B cell (primary cell): ENCODE data around the gene ZNF445. TPM values are rescaled to one million over a fixed set of nuclear protein-coding genes. Genes with fewer than 3 reads are reported as not detected.

ENCODE experiments used
- ATAC-seq: fragments of 200-7000 bp; cut with Tn5 transposase; one replicate; pipeline ENCODE4 v1.10.0; 2021; ENCODE audit warnings: low read depth, mild to moderate bottlenecking, moderate number of reproducible peaks, moderate library complexity
- CTCF ChIA-PET: fragments of 350-600 bp; sonication (Branson Sonifier 250); formaldehyde crosslinking; loops from one replicate; lab custom pipeline; 2021; ENCODE audit warnings: antibody characterized with exemption, inconsistent platforms; lab: Charles Lee
- POLR2A ChIA-PET: fragments of 350-600 bp; sonication (Branson Sonifier 250); formaldehyde crosslinking; loops from one replicate; lab custom pipeline; 2021; ENCODE audit warnings: antibody characterized with exemption; lab: Charles Lee
- DNase-seq: peaks from one replicate; pipeline ENCODE4 v3.0.0; 2013
- H2AFZ ChIP-seq: 2 replicates; pipeline ENCODE4 v1.6.1; 2012; ENCODE audit warnings: mild to moderate bottlenecking, low read depth, low read length; ENCODE audit not compliant: insufficient read depth, poor library complexity, severe bottlenecking
- H3K27ac ChIP-seq, 2 donors: 1 replicate in 1 of 2; 2 replicates in 1 of 2; pipeline ENCODE4 v1.5.1; 2012 to 2013; ENCODE audit warnings: low read length in 2 of 2, mild to moderate bottlenecking in 2 of 2, moderate library complexity in 1 of 2
- H3K27me3 ChIP-seq, 4 experiments: fragments of 200-600 bp in 1 of 4; sonication (generic) in 1 of 4; replicated peaks in 1 of 4; 1 replicate in 2 of 4; 2 replicates in 2 of 4; pipeline versions ENCODE4 v1.6.1 to v1.7.0; 2013 to 2016; ENCODE audit warnings: low read length in 3 of 4, mild to moderate bottlenecking in 2 of 4, mixed read lengths in 1 of 4, moderate library complexity in 1 of 4; ENCODE audit not compliant: insufficient read depth in 4 of 4, control insufficient read depth in 3 of 4; ENCODE audit errors: control extremely low read depth in 1 of 4
- H3K36me3 ChIP-seq, 2 experiments: replicated peaks in 1 of 2; 1 replicate in 1 of 2; 2 replicates in 1 of 2; pipeline versions ENCODE4 v1.6.1 to v1.7.1; 2013; ENCODE audit warnings: low read length in 1 of 2; ENCODE audit not compliant: insufficient read depth in 2 of 2, control insufficient read depth in 1 of 2; ENCODE audit errors: control extremely low read depth in 1 of 2, extremely low read depth in 1 of 2
- H3K4me1 ChIP-seq, 2 donors: fragments of 200-600 bp in 1 of 2; sonication (generic) in 1 of 2; 1 replicate in 1 of 2; 2 replicates in 1 of 2; pipeline versions ENCODE4 v1.5.1 to v1.6.1; 2013 to 2017; ENCODE audit warnings: low read length in 2 of 2; ENCODE audit not compliant: control insufficient read depth in 2 of 2, insufficient read depth in 2 of 2
- H3K4me2 ChIP-seq: replicated peaks from 2 replicates; pipeline ENCODE3; 2012; ENCODE audit warnings: mild to moderate bottlenecking, low read depth, low read length; ENCODE audit not compliant: poor library complexity, severe bottlenecking
- H3K4me3 ChIP-seq, 5 experiments: fragments of 200-600 bp in 1 of 5; sonication (generic) in 1 of 5; 1 replicate in 3 of 5; 2 replicates in 2 of 5; pipeline versions ENCODE4 v1.5.1 to v1.7.0; 2011 to 2016; ENCODE audit warnings: low read length in 4 of 5, mild to moderate bottlenecking in 4 of 5, low read depth in 2 of 5, control low read depth in 1 of 5, moderate library complexity in 1 of 5; ENCODE audit not compliant: insufficient read depth in 1 of 5; ENCODE audit errors: control extremely low read depth in 1 of 5, extremely low read depth in 1 of 5
- H3K79me2 ChIP-seq: fragments of 200-600 bp; sonication (generic); one replicate; pipeline ENCODE4 v1.6.0; 2016; ENCODE audit warnings: low read length; ENCODE audit not compliant: control insufficient read depth, insufficient read depth
- H3K9ac ChIP-seq: fragments of 200-600 bp; sonication (generic); 2 replicates; pipeline ENCODE4 v1.6.1; 2017; ENCODE audit warnings: mild to moderate bottlenecking, low read length, moderate library complexity
- H3K9me3 ChIP-seq, 3 donors: one replicate each; pipeline versions ENCODE4 v1.6.1 to v1.7.1; 2013; ENCODE audit warnings: low read length in 2 of 3; ENCODE audit not compliant: control insufficient read depth in 2 of 3, insufficient read depth in 1 of 3; ENCODE audit errors: control extremely low read depth in 1 of 3
- H4K20me1 ChIP-seq: 2 replicates; pipeline ENCODE4 v1.6.0; 2012; ENCODE audit warnings: mild to moderate bottlenecking, low read length; ENCODE audit not compliant: insufficient read depth, control insufficient read depth, poor library complexity, severe bottlenecking
- H3K27ac Mint-ChIP-seq: one replicate; pipeline ENCODE4 v1.8.0; 2021; ENCODE audit warnings: mixed read lengths
- H3K27me3 Mint-ChIP-seq: one replicate; pipeline ENCODE4 v1.8.0; 2021; ENCODE audit warnings: mixed read lengths
- H3K4me1 Mint-ChIP-seq: one replicate; pipeline ENCODE4 v1.8.0; 2021; ENCODE audit warnings: mixed read lengths
- H3K4me3 Mint-ChIP-seq: one replicate; pipeline ENCODE4 v1.8.0; 2021; ENCODE audit warnings: mixed read lengths
- H3K9me3 Mint-ChIP-seq: one replicate; pipeline ENCODE4 v1.8.0; 2022; ENCODE audit warnings: mixed read lengths; ENCODE audit not compliant: insufficient read depth
- EZH2 ChIP-seq: IDR thresholded peaks from 2 replicates; pipeline ENCODE4 v1.6.1; 2012; ENCODE audit warnings: borderline replicate concordance, low read depth, mild to moderate bottlenecking, moderate library complexity, low read length; ENCODE audit not compliant: insufficient read depth, poor library complexity, severe bottlenecking
- WGBS: methylation state at CpG from one replicate; pipeline ENCODE4 v1.1.5; 2013; ENCODE audit warnings: missing lambda C conversion rate; ENCODE audit not compliant: insufficient coverage; 5-methylcytosine and 5-hydroxymethylcytosine counted together
- intact Hi-C: fragments of 100-400 bp; cut with micrococcal nuclease; formaldehyde crosslinking; loops from one replicate; pipeline ENCODE4 v1.10.0; 2022
- polyA plus RNA-seq: library from polyadenylated mRNA; depleted of rRNA; stranded (reverse); fragments of >200 nt; gene quantifications from 2 replicates; pipeline ENCODE4 v1.2.3, GENCODE V29; 2012
- total RNA-seq, 2 donors: library from RNA; stranded (reverse); fragments of 120-200 nt in 1 of 2; gene quantifications; 1 replicate in 1 of 2; 2 replicates in 1 of 2; pipeline versions ENCODE4 v1.2.3 to v1.2.4, GENCODE V29; 2013 to 2022
- TF ChIP-seq, protein P1 (sequence below): fragments of 200-600 bp; IDR thresholded peaks from one replicate; pipeline ENCODE4 v1.8.0; 2022; ENCODE audit warnings: antibody characterized with exemption, mild to moderate bottlenecking

Gene ZNF445
- total and polyA plus RNA-seq, 2 donors (not counting 1 experiment from before 2014, with no cell fraction given): 2.6 to 29.7 TPM

DNA sequence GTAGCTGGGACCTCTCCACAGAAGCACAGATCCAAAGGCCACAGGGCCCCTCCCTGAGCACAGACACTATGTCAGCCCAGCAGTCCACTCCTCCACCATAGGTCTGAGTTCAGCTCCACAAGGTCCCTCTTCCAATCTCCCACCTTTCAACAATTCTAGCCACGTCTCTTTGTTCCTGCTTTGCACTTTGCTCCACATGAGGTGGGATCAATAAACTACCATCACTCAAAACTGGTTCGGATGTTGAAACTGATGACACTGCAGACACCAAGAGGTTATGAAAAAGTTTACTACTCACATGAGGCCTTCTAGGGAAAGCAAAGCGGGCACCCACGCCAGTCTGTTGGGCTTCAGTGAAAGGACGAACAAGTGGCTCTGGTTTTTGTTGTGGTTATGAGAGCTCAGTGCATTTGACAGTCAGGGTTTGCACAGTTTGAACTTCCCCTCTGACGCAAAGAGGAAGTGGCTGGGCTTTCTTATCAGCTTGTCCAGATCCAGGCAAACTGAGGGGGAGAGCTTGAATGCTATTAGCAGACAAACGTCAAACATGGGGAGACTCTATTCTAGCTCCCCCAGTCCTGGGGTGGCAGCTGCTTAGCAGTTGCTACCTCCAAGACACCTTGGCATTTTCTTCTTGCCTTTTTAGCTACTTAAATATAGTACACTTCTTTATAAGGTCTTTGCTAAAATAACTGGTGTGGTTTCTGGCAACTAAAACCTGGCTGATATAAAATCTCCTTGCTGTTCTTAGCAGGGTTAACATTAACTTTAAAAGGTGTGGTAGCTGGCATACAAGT lies 37.8 kb downstream of the ZNF445 start:
- Mint-ChIP-seq H3K27ac (peak overlapping the region; percentile 83), H3K27me3 (no peaks in the 10 kb centered on the region), H3K4me1 (peaks cover 20% of the 10 kb centered on the region), H3K9me3 (no peaks in the 10 kb centered on the region), H3K4me3 (peak overlapping the region; percentile 68)
- Histone ChIP-seq H3K4me3 (peak overlapping the region in 2 of 5 experiments; percentile 39 to 48), H3K27ac (peak overlapping the region; percentile 62 to 84), H2AFZ (peak overlapping the region; percentile 71), H3K4me1 (peaks cover 17 to 20% of the 10 kb centered on the region in 2 donors), H3K27me3 (no peaks in the 10 kb centered on the region), H4K20me1 (no peaks in the 10 kb centered on the region), H3K4me2 (peak overlapping the region; percentile 75), H3K36me3 (peaks cover 0 to 3% of the 10 kb centered on the region in 2 experiments), H3K79me2 (no peaks in the 10 kb centered on the region), H3K9ac (peak overlapping the region; percentile 49), H3K9me3 (no peaks in the 10 kb centered on the region)
- WGBS: 3% methylated on average over 5 of the region's 7 CpGs
- ATAC-seq (peak; percentile 92), DNase-seq (peak; percentile 82)
- TF ChIP-seq EZH2: no peak
- TF ChIP-seq, protein P1, sequence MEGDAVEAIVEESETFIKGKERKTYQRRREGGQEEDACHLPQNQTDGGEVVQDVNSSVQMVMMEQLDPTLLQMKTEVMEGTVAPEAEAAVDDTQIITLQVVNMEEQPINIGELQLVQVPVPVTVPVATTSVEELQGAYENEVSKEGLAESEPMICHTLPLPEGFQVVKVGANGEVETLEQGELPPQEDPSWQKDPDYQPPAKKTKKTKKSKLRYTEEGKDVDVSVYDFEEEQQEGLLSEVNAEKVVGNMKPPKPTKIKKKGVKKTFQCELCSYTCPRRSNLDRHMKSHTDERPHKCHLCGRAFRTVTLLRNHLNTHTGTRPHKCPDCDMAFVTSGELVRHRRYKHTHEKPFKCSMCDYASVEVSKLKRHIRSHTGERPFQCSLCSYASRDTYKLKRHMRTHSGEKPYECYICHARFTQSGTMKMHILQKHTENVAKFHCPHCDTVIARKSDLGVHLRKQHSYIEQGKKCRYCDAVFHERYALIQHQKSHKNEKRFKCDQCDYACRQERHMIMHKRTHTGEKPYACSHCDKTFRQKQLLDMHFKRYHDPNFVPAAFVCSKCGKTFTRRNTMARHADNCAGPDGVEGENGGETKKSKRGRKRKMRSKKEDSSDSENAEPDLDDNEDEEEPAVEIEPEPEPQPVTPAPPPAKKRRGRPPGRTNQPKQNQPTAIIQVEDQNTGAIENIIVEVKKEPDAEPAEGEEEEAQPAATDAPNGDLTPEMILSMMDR: no peak
- intact Hi-C loops: loop anchor here (2.0 kb wide), 1 partner anchor 37 kb away; the partner anchor contains the start of gene ZNF445
- ChIA-PET CTCF (interaction anchor here (0.5 to 1.4 kb wide), 4 partner anchors 102 to 1162 kb away, joined by 3 to 4 read pairs (median 4); partner anchors contain the start of gene TCAIM), POLR2A (interaction anchor here (1.0 kb wide), 1 partner anchor 101 kb away, joined by 3 read pairs; the partner anchor contains the start of gene TCAIM)

DNA sequence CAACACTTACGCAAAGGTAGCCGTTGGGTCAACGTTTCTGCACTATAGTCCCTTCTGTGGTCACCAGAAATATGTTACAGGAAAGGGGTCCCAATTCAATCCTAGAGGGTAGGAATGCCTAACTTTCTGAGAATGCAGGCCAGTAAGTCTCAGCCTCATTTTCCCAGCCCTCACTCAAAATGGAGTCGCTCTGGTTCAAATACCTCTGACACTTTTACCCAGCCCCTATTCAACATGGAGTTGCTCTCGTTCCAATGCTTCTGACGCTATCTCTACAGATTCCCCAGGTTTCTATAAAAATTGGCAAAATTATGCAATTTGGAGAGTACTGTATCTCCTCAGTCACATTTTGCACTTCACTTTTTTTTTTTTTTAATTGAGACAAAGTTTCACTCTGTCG lies 39.7 kb downstream of the ZNF445 start:
- H3K27ac ChIP-seq: no peak overlapping the region
- H3K4me3 Mint-ChIP-seq: no peak overlapping the region
- no peaks in the 10 kb centered on the region for H3K79me2 ChIP-seq
- no peaks in the 10 kb centered on the region for H3K27me3 Mint-ChIP-seq
- ChIA-PET CTCF (no interaction called here), POLR2A (no interaction called here)
- ATAC-seq (no peak), DNase-seq (no peak)
- H3K4me2 ChIP-seq: no peak overlapping the region
- no peak overlapping the region for H3K4me3 ChIP-seq
- H3K9me3 Mint-ChIP-seq: no peaks in the 10 kb centered on the region
- no peaks in the 10 kb centered on the region for H4K20me1 ChIP-seq
- no peak overlapping the region for H2AFZ ChIP-seq
- peaks cover 20% of the 10 kb centered on the region for H3K4me1 Mint-ChIP-seq
- no peak overlapping the region for H3K9ac ChIP-seq
- no peaks in the 10 kb centered on the region for H3K27me3 ChIP-seq
- peaks cover 17 to 20% of the 10 kb centered on the region in 2 donors for H3K4me1 ChIP-seq
- 96% methylated on average over 3 of the region's 7 CpGs for WGBS
- intact Hi-C loops: no loop called here
- H3K36me3 ChIP-seq: no peaks in the 10 kb centered on the region
- TF ChIP-seq, protein P1: no peak
- TF ChIP-seq EZH2: no peak
- H3K9me3 ChIP-seq: no peaks in the 10 kb centered on the region
- no peak overlapping the region for H3K27ac Mint-ChIP-seq
